ENCODE data around the gene TCHP.

- TF ChIP-seq CTCF (IDR thresholded peaks at IDR 0.05) (no peak), EZH2 (IDR thresholded peaks at IDR 0.05; ENCODE audit: borderline replicate concordance, insufficient read depth, low read depth, low read length, poor library complexity, severe bottlenecking) (no peak)
These were observed 31.7 kb upstream of the TCHP start for GRCh38 chr12:109868182-109869051.
